GM12891 (cell line): ENCODE results near the gene MFGE8.
"Not testable (repeated sequence)": the region's sequence is repeated elsewhere in the genome, so short reads cannot be mapped to it uniquely, and the experiment has no call there.

Source experiments
- DNase-seq: peaks from one replicate; pipeline ENCODE4 v3.0.0; 2011; ENCODE audit warnings: low spot score; ENCODE audit not compliant: insufficient read length
- FAIRE-seq: peaks from 2 replicates; lab custom pipeline; 2011; peaks lifted over from hg19 to GRCh38; lab: Jason Lieb, UNC
- PAX5 ChIP-seq: IDR thresholded peaks from 2 replicates; pipeline ENCODE4 v1.6.1; 2011; ENCODE audit warnings: low read length, moderate library complexity, mild to moderate bottlenecking; ENCODE audit not compliant: insufficient read depth, severe bottlenecking
- POLR2A ChIP-seq: IDR thresholded peaks from 2 replicates; pipeline ENCODE4 v1.6.1; 2011; ENCODE audit warnings: low read depth, low read length, control low read depth
- POLR2AphosphoS5 ChIP-seq: IDR thresholded peaks from 2 replicates; pipeline ENCODE4 v1.6.1; 2011; ENCODE audit warnings: low read depth, low read length, control low read depth
- POU2F2 ChIP-seq: IDR thresholded peaks from 2 replicates; pipeline ENCODE4 v1.6.1; 2011; ENCODE audit warnings: low read depth, mild to moderate bottlenecking, control low read depth, low read length, moderate library complexity
- SPI1 ChIP-seq: IDR thresholded peaks from 2 replicates; pipeline ENCODE4 v1.6.1; 2011; ENCODE audit warnings: low read depth, low read length, control low read depth
- TAF1 ChIP-seq: IDR thresholded peaks from 2 replicates; pipeline ENCODE4 v1.6.1; 2011; ENCODE audit warnings: low read depth, low read length, control low read depth

The MFGE8 gene

GRCh38 chr15:88938802-88939485 lies 25.8 kb upstream of the MFGE8 start:
- FAIRE-seq (no peak), DNase-seq (no peak)
- no peak for TF ChIP-seq POLR2A
- no peak for TF ChIP-seq TAF1
- no peak for TF ChIP-seq POLR2AphosphoS5
- no peak for TF ChIP-seq SPI1
- TF ChIP-seq PAX5 = no peak
- no peak for TF ChIP-seq POU2F2

- DNase-seq, FAIRE-seq: not testable (repeated sequence)
These were observed 21.3 kb upstream of the MFGE8 start for GRCh38 chr15:88934449-88934848.

- no peak for TF ChIP-seq PAX5
- no peak for TF ChIP-seq POU2F2
- TF ChIP-seq POLR2A = no peak
- no peak for TF ChIP-seq TAF1
- TF ChIP-seq POLR2AphosphoS5 = no peak
- no peak for TF ChIP-seq SPI1
- DNase-seq = no peak
- FAIRE-seq = no peak
These were observed 19.7 kb upstream of the MFGE8 start for GRCh38 chr15:88932875-88933330.

GRCh38 chr15:88932271-88932874 lies 19.2 kb upstream of the MFGE8 start:
- no peak for FAIRE-seq
- TF ChIP-seq POU2F2 = no peak
- no peak for TF ChIP-seq PAX5
- TF ChIP-seq TAF1 = no peak
- no peak for TF ChIP-seq POLR2AphosphoS5
- no peak for TF ChIP-seq SPI1
- no peak for TF ChIP-seq POLR2A
- no peak for DNase-seq

GRCh38 chr15:88930579-88930978 lies 17.4 kb upstream of the MFGE8 start:
- FAIRE-seq (no peak), DNase-seq (no peak)
- TF ChIP-seq POLR2A (no peak), PAX5 (no peak), SPI1 (no peak), POU2F2 (no peak), TAF1 (no peak), POLR2AphosphoS5 (no peak)

- FAIRE-seq, DNase-seq: not testable (repeated sequence)
These were observed 16.3 kb upstream of the MFGE8 start for GRCh38 chr15:88929358-88930098.

GRCh38 chr15:88928192-88928591 lies 15.0 kb upstream of the MFGE8 start:
- FAIRE-seq, DNase-seq: not testable (repeated sequence)

- FAIRE-seq, DNase-seq: not testable (repeated sequence)
These were observed 12.5 kb upstream of the MFGE8 start for GRCh38 chr15:88925648-88926047.

GRCh38 chr15:88920892-88921435 lies 7.8 kb upstream of the MFGE8 start:
- DNase-seq, FAIRE-seq: not testable (repeated sequence)

- no peak for FAIRE-seq
- TF ChIP-seq SPI1 (no peak), POLR2AphosphoS5 (no peak), POU2F2 (no peak), PAX5 (no peak), POLR2A (no peak), TAF1 (no peak)
- no peak for DNase-seq
These were observed 7.2 kb upstream of the MFGE8 start for GRCh38 chr15:88920186-88920891.
